Activated CD4-positive, alpha-beta memory T cell treated with anti-CD3 and anti-CD28 coated beads, Interleukin-2, amount 10 ng/mL, durations not matched to agents 7 days and 5 days (primary cell): ENCODE measurements around the gene GMIP. TPM values are rescaled to one million over a fixed set of nuclear protein-coding genes. Genes with fewer than 3 reads are reported as not detected.
"Not testable (repeated sequence)": the region's sequence is repeated elsewhere in the genome, so short reads cannot be mapped to it uniquely, and the experiment has no call there.

Experiments
- CTCF ChIA-PET: fragments of 350-600 bp; sonication (Branson Sonifier 250); formaldehyde crosslinking; loops from one replicate; lab custom pipeline; 2021; ENCODE audit warnings: antibody characterized with exemption, inconsistent platforms; lab: Charles Lee
- POLR2A ChIA-PET: fragments of 350-600 bp; sonication (Branson Sonifier 250); formaldehyde crosslinking; loops from one replicate; lab custom pipeline; 2021; ENCODE audit warnings: antibody characterized with exemption; lab: Charles Lee
- DNase-seq: peaks from one replicate; pipeline ENCODE4 v3.0.0-alpha.2; 2020
- H3K27ac Mint-ChIP-seq: one replicate; pipeline ENCODE4 v1.8.0; 2021; ENCODE audit warnings: mild to moderate bottlenecking, mixed read lengths
- H3K27me3 Mint-ChIP-seq: one replicate; pipeline ENCODE4 v1.8.0; 2021; ENCODE audit warnings: mixed read lengths
- H3K36me3 Mint-ChIP-seq: one replicate; pipeline ENCODE4 v1.8.0; 2021; ENCODE audit warnings: low read depth, mixed read lengths
- H3K4me1 Mint-ChIP-seq: one replicate; pipeline ENCODE4 v1.8.0; 2021; ENCODE audit warnings: mixed read lengths
- H3K4me3 Mint-ChIP-seq: one replicate; pipeline ENCODE4 v1.8.0; 2021; ENCODE audit warnings: mild to moderate bottlenecking, mixed read lengths
- H3K9me3 Mint-ChIP-seq: one replicate; pipeline ENCODE4 v1.8.0; 2021; ENCODE audit warnings: mixed read lengths
- total RNA-seq, 2 experiments: library from RNA; stranded (reverse); gene quantifications; one replicate each; pipeline ENCODE4 v1.2.3, GENCODE V29; 2021

The GMIP gene, protein sequence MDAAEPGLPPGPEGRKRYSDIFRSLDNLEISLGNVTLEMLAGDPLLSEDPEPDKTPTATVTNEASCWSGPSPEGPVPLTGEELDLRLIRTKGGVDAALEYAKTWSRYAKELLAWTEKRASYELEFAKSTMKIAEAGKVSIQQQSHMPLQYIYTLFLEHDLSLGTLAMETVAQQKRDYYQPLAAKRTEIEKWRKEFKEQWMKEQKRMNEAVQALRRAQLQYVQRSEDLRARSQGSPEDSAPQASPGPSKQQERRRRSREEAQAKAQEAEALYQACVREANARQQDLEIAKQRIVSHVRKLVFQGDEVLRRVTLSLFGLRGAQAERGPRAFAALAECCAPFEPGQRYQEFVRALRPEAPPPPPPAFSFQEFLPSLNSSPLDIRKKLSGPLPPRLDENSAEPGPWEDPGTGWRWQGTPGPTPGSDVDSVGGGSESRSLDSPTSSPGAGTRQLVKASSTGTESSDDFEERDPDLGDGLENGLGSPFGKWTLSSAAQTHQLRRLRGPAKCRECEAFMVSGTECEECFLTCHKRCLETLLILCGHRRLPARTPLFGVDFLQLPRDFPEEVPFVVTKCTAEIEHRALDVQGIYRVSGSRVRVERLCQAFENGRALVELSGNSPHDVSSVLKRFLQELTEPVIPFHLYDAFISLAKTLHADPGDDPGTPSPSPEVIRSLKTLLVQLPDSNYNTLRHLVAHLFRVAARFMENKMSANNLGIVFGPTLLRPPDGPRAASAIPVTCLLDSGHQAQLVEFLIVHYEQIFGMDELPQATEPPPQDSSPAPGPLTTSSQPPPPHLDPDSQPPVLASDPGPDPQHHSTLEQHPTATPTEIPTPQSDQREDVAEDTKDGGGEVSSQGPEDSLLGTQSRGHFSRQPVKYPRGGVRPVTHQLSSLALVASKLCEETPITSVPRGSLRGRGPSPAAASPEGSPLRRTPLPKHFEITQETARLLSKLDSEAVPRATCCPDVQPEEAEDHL
- total RNA-seq, result 100 to 1,000 TPM; 111 to 112 TPM

DNA sequence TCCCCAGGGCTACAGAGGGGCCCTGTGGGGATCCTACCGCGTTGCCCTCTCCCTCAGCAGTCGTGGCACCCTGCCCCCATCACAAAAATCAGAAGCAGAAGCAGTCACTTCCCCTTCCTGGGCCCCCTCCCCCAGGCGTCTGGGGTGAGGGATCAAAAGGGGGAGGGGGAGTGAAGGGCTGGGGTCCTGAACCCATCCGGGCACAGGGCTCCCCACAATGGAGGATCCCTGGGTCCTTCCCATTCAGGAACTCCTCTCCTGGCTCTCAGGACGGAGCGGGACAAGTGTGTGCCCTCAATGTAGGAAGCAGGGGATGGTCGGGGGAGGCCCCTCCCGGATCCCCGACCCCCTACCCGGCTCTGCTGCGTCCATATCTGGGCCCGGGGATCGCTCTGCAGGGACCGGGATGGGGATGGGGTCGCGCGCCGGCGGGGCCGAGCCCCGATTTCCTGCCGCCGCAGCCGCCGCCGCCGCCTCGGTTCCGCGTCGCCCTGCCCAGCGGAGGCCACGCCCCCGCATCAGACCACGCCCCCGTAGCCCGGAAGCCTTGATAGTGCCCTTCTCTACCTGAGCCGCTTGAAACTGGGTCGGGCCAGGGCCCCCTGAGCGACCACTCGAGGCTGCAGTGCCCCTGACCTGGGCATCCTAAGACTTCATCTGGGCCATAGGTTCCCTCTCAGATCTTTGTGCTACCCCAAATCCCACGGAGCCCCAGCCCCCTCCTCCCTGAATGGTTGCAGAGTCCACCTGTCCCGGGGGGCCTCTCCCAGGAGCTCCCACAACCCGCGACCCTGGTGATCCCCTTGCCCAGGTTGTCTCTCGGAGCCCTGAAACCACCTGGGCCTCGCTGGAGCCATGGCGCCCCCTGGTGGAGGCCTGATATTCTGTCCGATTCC is at the start of gene GMIP:
GMIP (minus strand) TSS at position 500 of the 896 bp plus-strand sequence; CDS start at position 372, 128 bp downstream.
- peak within 1 kb of the TSS; percentile 96 for H3K27ac Mint-ChIP-seq
- H3K4me3 Mint-ChIP-seq, result peak within 1 kb of the TSS; percentile 98
- H3K27me3 Mint-ChIP-seq, result no peaks in the 10 kb centered on the region
- peaks cover 16% of the 10 kb centered on the region for H3K4me1 Mint-ChIP-seq
- peak; percentile 90 for DNase-seq
- CTCF ChIA-PET, result interaction anchor here (0.7 to 1.9 kb wide), 11 partner anchors 10 to 127 kb away, joined by 3 to 34 read pairs (median 4); partner anchors contain the start of genes ATP13A1, CILP2 and NDUFA13
- H3K36me3 Mint-ChIP-seq, result peaks cover 65% of the 10 kb centered on the region
- POLR2A ChIA-PET, result interaction anchor here (0.6 to 2.5 kb wide), 15 partner anchors 9 to 223 kb away, joined by 3 to 22 read pairs (median 3); partner anchors contain the start of genes ATP13A1, ZNF101 and ZNF253
- H3K9me3 Mint-ChIP-seq, result no peaks in the 10 kb centered on the region

DNA sequence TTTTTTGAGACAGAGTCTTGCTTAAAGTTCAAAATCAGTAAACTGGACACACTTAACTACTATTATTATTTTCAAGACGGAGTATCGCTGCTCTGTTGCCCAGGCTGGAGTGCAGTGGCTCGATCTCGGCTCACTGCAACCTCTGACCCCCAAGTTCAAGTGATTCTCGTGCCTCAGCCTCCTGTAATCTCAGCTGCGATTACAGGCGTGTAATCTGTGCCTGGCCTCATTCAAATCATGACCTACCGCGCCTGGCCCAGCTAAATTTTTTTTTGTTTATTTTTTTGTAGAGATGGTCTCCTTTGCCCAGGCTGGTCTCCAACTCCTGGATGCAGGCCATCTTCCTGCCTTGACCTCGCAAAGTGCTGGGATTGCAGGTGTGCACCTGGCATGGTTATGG is 48.2 kb upstream of the GMIP start:
- ChIA-PET POLR2A (interaction anchor here (1.2 to 1.3 kb wide), 2 partner anchors 23 to 207 kb away, joined by 3 to 4 read pairs; no protein-coding TSS in a partner anchor), CTCF (no interaction called here)
- no peaks in the 10 kb centered on the region for H3K4me1 Mint-ChIP-seq
- H3K27ac Mint-ChIP-seq, result no peak overlapping the region
- no peak for DNase-seq
- peaks cover 33% of the 10 kb centered on the region for H3K36me3 Mint-ChIP-seq
- no peaks in the 10 kb centered on the region for H3K27me3 Mint-ChIP-seq
- peaks cover 21% of the 10 kb centered on the region for H3K9me3 Mint-ChIP-seq
- H3K4me3 Mint-ChIP-seq, result no peak overlapping the region

DNA sequence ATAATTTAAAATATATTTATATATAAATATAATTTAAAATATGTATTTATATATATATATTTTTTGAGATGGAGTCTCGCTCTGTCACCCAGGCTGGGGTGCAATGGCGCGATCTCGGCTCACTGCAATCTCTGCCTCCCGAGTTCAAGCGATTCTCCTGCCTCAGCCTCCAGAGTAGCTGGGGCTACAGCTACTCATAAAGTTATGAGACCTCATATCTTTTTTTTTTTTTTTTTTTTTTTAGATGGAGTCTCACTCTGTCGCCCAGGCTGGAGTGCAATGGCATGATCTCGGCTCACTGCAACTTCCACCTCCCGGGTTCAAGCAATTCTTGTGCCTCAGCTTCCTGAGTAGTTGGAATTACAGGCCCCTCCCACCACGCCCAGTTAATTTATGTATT is 45.6 kb upstream of the GMIP start:
- H3K27ac Mint-ChIP-seq, H3K4me3 Mint-ChIP-seq, POLR2A ChIA-PET, DNase-seq, H3K4me1 Mint-ChIP-seq, H3K27me3 Mint-ChIP-seq: not testable (repeated sequence)
- peaks cover 22% of the 10 kb centered on the region for H3K9me3 Mint-ChIP-seq
- peaks cover 46% of the 10 kb centered on the region for H3K36me3 Mint-ChIP-seq
- CTCF ChIA-PET, result interaction anchor here (0.8 kb wide), 1 partner anchor 25 kb away, joined by 3 read pairs; no protein-coding TSS in a partner anchor

DNA sequence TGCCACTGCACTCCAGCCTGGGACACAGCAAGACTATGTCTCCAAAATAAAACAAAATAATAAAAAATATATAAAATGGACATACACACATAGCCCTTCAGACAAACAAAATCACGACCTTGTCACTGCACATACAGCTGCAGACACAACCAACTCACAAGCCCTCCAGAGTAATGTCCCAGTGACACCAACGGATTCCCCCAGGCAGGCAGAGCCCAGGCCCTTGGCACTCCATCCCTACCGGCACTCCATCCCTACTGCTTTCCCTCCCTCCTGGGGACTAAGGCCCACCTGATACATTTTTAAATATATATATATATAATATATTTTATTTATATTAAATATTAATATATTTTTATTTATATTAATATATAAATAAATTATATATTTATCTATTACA is 43.6 kb upstream of the GMIP start:
- CTCF ChIA-PET, result no interaction called here
- peaks cover 33% of the 10 kb centered on the region for H3K9me3 Mint-ChIP-seq
- H3K27me3 Mint-ChIP-seq, result no peaks in the 10 kb centered on the region
- H3K4me1 Mint-ChIP-seq, result no peaks in the 10 kb centered on the region
- no peak overlapping the region for H3K4me3 Mint-ChIP-seq
- H3K36me3 Mint-ChIP-seq, result peaks cover 56% of the 10 kb centered on the region
- H3K27ac Mint-ChIP-seq, result no peak overlapping the region
- no peak for DNase-seq
- POLR2A ChIA-PET, result interaction anchor here (0.7 to 3.4 kb wide), 5 partner anchors 18 to 163 kb away, joined by 3 to 27 read pairs (median 3); partner anchors contain the start of genes ATP13A1, ZNF101 and ZNF506

DNA sequence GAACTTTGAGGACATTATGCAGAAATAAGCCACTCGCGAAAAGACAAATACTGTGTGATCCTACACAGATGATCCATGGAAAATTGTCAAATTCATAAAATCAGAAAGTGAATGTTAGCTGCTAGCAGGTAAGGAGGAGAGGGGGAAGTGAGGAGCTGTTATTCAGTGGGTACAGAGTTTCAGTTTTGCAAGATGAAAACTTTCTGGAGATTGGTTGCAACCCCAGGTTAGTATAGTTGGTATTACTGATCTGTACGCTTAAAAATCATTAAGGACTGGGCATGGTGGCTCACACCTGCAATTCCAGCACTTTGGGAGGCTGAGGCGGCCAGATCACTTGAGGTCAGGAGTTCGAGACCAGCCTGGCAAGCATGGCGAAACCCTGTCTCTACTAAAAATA is 43.1 kb upstream of the GMIP start:
- Mint-ChIP-seq H3K4me1 (no peaks in the 10 kb centered on the region), H3K27ac (no peak overlapping the region), H3K9me3 (peaks cover 33% of the 10 kb centered on the region), H3K36me3 (peaks cover 59% of the 10 kb centered on the region), H3K27me3 (no peaks in the 10 kb centered on the region), H3K4me3 (no peak overlapping the region)
- CTCF ChIA-PET, result interaction anchor here (0.7 kb wide), 1 partner anchor 135 kb away, joined by 3 read pairs; the partner anchor contains the start of gene ZNF506
- POLR2A ChIA-PET, result interaction anchor here (0.7 to 3.4 kb wide), 5 partner anchors 18 to 164 kb away, joined by 3 to 27 read pairs (median 3); partner anchors contain the start of genes ATP13A1, ZNF101 and ZNF506
- no peak for DNase-seq

DNA sequence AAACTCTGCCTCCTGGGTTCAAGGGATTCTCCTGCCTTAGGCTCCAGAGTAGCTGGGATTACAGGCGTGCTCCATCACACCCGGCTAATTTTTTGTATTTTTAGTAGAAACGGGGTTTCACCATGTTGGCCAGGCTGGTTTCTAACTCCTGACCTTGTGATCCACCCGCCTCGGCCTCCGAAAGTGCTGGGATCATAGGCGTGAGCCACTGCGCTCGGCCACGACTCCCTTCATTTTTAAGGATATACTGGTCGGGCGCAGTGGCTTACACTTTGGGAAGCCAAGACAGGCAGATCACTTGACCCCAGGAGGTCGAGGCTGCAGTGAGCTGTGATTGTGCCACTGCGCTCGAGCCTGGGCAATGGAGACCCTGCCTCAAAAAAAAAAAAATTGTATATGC is 42.7 kb upstream of the GMIP start:
- ChIA-PET POLR2A (interaction anchor here (0.7 to 3.4 kb wide), 5 partner anchors 17 to 164 kb away, joined by 3 to 27 read pairs (median 3); partner anchors contain the start of genes ATP13A1, ZNF101 and ZNF506), CTCF (interaction anchor here (0.7 kb wide), 1 partner anchor 135 kb away, joined by 3 read pairs; the partner anchor contains the start of gene ZNF506)
- not testable (repeated sequence) for H3K27ac Mint-ChIP-seq, DNase-seq, H3K4me3 Mint-ChIP-seq, H3K4me1 Mint-ChIP-seq, H3K27me3 Mint-ChIP-seq
- Mint-ChIP-seq H3K9me3 (peaks cover 37% of the 10 kb centered on the region), H3K36me3 (peaks cover 64% of the 10 kb centered on the region)

DNA sequence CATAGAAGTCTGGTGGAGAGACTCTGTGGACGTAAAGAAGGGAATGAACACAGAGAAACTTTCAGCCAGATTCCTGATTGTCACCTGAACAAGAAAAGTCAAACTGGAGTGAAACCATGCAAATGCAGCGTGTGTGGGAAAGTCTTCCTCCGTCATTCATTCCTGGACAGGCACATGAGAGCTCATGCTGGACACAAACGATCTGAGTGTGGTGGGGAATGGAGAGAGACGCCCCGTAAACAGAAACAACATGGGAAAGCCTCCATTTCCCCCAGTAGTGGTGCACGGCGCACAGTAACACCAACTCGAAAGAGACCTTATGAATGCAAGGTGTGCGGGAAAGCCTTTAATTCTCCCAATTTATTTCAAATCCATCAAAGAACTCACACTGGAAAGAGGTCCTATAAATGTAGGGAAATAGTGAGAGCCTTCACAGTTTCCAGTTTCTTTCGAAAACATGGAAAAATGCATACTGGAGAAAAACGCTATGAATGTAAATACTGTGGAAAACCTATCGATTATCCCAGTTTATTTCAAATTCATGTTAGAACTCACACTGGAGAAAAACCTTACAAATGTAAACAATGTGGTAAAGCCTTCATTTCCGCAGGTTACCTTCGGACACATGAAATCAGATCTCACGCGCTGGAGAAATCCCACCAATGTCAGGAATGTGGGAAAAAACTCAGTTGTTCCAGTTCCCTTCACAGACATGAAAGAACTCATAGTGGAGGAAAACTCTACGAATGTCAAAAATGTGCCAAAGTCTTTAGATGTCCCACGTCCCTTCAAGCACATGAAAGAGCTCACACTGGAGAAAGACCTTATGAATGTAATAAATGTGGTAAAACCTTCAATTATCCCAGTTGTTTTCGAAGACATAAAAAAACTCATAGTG is 36.0 kb upstream of the GMIP start:
- Mint-ChIP-seq H3K4me3 (no peak overlapping the region), H3K27me3 (no peaks in the 10 kb centered on the region), H3K27ac (no peak overlapping the region), H3K9me3 (peaks cover 68% of the 10 kb centered on the region), H3K4me1 (peaks cover 9% of the 10 kb centered on the region), H3K36me3 (peaks cover 96% of the 10 kb centered on the region)
- ChIA-PET CTCF (no interaction called here), POLR2A (interaction anchor here (4.3 kb wide), 1 partner anchor 10 kb away, joined by 17 read pairs; the partner anchor contains the start of gene ZNF101)
- DNase-seq, result no peak

DNA sequence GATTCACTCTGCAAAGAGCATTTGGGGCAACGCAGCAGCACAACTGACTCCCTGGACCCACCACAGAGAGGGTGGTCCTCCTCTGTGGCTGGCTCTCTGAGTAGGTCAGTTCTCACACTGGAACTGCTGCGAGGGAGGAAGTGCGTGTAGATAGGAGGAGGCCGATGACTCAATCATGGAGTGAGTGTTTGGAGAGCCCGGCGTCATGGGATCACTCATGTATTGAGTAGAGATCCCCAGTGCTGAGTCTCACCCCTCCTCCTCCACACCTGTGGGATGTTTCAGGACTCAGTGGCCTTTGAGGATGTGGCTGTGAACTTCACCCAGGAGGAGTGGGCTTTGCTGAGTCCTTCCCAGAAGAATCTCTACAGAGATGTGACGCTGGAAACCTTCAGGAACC is 34.1 kb upstream of the GMIP start:
- no peak overlapping the region for H3K4me3 Mint-ChIP-seq
- peaks cover 57% of the 10 kb centered on the region for H3K9me3 Mint-ChIP-seq
- POLR2A ChIA-PET, result interaction anchor here (1.0 kb wide), 1 partner anchor 14 kb away, joined by 3 read pairs; the partner anchor contains the start of gene ATP13A1
- peaks cover 14% of the 10 kb centered on the region for H3K4me1 Mint-ChIP-seq
- H3K27me3 Mint-ChIP-seq, result no peaks in the 10 kb centered on the region
- no peak for DNase-seq
- H3K36me3 Mint-ChIP-seq, result peaks cover 97% of the 10 kb centered on the region
- no peak overlapping the region for H3K27ac Mint-ChIP-seq
- CTCF ChIA-PET, result no interaction called here

DNA sequence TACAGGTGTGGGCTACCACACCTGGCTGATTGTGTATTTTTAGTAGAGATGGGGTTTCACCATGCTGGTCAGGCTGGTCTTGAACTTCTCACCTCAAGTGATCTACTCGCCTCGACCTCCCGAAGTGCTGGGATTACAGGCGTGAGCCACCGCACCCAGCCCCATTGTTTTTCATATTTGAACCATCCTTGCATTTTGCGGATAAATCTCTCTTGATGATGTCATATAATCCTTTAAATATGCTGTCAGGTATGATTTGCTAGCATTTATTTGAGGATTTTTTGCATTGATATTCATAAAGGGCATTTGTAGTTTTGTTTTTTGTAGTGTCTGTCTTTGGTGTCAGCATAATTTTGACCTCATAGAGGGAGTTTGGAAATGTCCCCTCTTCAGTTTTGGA is 30.9 kb upstream of the GMIP start:
- H3K36me3 Mint-ChIP-seq, result peaks cover 97% of the 10 kb centered on the region
- CTCF ChIA-PET, result no interaction called here
- POLR2A ChIA-PET, result interaction anchor here (0.9 kb wide), 1 partner anchor 10 kb away, joined by 3 read pairs; no protein-coding TSS in a partner anchor
- peaks cover 48% of the 10 kb centered on the region for H3K9me3 Mint-ChIP-seq
- no peak overlapping the region for H3K4me3 Mint-ChIP-seq
- H3K27ac Mint-ChIP-seq, result no peak overlapping the region
- DNase-seq, result no peak
- H3K4me1 Mint-ChIP-seq, result peaks cover 29% of the 10 kb centered on the region
- H3K27me3 Mint-ChIP-seq, result no peaks in the 10 kb centered on the region

DNA sequence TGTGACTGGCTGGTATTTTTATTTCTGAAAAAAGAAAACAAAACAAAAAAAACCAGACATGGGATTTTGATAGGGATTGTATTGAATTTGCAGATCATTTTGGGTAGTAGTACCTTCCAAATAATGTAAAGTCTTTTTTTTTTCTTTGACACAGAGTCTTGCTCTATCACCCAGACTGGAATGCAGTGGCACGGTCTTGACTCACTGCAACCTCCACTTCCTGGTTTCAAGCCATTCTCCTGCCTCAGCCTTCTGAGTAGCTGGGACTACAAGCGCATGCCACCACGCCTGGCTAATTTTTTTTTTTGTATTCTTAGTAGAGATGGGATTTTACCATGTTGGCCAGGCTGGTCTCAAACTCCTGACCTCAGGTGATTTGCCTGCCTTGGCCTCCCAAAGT is 29.4 kb upstream of the GMIP start:
- Mint-ChIP-seq H3K36me3 (peaks cover 91% of the 10 kb centered on the region), H3K27me3 (no peaks in the 10 kb centered on the region), H3K27ac (no peak overlapping the region), H3K9me3 (peaks cover 37% of the 10 kb centered on the region), H3K4me1 (peaks cover 35% of the 10 kb centered on the region), H3K4me3 (no peak overlapping the region)
- DNase-seq, result no peak
- ChIA-PET POLR2A (interaction anchor here (0.7 to 1.4 kb wide), 2 partner anchors 10 to 194 kb away, joined by 3 to 6 read pairs; no protein-coding TSS in a partner anchor), CTCF (no interaction called here)
